Measurements from ENCODE around the gene BUD23.
A peak's percentile ranks its signal among the peaks of the same experiment; 100 is the strongest.

Gene BUD23, protein sequence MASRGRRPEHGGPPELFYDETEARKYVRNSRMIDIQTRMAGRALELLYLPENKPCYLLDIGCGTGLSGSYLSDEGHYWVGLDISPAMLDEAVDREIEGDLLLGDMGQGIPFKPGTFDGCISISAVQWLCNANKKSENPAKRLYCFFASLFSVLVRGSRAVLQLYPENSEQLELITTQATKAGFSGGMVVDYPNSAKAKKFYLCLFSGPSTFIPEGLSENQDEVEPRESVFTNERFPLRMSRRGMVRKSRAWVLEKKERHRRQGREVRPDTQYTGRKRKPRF

DNA sequence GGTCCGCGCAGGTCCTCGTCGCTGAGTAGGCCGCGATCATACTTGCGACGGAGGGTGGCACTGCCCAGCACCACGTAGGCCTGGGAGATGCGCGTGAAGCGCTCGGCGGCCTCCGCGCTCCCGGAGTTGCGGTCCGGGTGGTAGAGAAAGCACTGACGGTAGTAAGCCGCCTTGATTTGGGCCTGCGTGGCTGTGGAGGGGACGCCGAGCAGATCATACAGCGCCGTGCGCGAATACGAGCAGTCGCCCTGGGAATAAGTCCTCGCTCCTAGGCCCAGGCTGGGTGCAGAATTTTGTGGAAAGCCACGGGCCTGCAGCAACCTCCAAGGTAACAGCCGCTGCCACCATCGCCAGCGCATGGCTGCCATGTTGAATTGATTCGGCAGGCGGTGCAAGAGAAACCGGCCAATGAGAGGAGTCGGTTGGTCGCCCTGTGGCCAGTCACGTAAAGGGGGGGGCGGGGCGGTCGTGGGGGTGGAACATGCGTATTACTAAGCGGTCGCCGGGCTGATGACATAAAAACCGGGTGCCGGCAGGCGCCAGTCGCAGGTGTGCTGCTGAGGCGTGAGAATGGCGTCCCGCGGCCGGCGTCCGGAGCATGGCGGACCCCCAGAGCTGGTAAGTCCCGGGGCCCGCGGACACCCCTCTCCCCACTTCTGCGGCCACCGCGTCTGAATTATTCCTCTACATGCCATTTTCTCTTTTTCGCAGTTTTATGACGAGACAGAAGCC lies at the start of gene BUD23, which contains the start of gene DNAJC30:
Gene BUD23 (plus strand): TSS at position 542 of the 732 bp plus-strand sequence. CDS start 29 bp downstream, at position 571.
Gene DNAJC30 (minus strand): TSS at position 398 of the 732 bp plus-strand sequence. CDS start 30 bp downstream, at position 368.
- H3K4me3 ChIP-seq (ENCODE audit: low read depth, low read length): peak within 1 kb of the TSS; percentile 99
- TF ChIP-seq, protein P1, sequence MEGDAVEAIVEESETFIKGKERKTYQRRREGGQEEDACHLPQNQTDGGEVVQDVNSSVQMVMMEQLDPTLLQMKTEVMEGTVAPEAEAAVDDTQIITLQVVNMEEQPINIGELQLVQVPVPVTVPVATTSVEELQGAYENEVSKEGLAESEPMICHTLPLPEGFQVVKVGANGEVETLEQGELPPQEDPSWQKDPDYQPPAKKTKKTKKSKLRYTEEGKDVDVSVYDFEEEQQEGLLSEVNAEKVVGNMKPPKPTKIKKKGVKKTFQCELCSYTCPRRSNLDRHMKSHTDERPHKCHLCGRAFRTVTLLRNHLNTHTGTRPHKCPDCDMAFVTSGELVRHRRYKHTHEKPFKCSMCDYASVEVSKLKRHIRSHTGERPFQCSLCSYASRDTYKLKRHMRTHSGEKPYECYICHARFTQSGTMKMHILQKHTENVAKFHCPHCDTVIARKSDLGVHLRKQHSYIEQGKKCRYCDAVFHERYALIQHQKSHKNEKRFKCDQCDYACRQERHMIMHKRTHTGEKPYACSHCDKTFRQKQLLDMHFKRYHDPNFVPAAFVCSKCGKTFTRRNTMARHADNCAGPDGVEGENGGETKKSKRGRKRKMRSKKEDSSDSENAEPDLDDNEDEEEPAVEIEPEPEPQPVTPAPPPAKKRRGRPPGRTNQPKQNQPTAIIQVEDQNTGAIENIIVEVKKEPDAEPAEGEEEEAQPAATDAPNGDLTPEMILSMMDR (IDR thresholded peaks at IDR 0.05; ENCODE audit: low read depth, low read length): no peak
- peak; percentile 97 for DNase-seq (ENCODE audit: low read depth, low spot score)
- in situ Hi-C loops (cut with HindIII; ENCODE audit: low sequenced_read_pairs): no loop called here

DNA sequence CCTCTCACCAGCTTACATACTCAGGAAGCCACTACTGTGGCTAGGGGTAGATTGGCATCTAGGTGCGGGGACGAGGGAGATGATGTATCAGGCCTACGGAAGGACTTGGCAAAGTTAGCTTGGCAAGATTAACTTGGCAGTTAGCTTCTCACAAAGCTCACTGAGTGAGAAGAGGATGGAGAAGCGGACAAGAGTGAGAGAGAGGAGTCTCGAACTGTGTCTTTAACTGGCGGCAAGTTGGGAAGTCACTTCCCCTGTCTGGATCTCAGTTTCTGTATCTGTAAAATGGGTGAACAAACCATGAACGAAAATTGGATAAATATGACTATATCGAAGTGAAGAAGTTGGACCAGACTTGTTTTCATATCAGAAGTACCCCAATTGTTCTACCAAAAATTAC lies 49.6 kb upstream of the BUD23 start:
- in situ Hi-C loops (cut with HindIII; ENCODE audit: low sequenced_read_pairs): no loop called here
- TF ChIP-seq, protein P1 (IDR thresholded peaks at IDR 0.05; ENCODE audit: low read depth, low read length): no peak
- no peak overlapping the region for H3K4me3 ChIP-seq (ENCODE audit: low read depth, low read length)
- DNase-seq (ENCODE audit: low read depth, low spot score): no peak

DNA sequence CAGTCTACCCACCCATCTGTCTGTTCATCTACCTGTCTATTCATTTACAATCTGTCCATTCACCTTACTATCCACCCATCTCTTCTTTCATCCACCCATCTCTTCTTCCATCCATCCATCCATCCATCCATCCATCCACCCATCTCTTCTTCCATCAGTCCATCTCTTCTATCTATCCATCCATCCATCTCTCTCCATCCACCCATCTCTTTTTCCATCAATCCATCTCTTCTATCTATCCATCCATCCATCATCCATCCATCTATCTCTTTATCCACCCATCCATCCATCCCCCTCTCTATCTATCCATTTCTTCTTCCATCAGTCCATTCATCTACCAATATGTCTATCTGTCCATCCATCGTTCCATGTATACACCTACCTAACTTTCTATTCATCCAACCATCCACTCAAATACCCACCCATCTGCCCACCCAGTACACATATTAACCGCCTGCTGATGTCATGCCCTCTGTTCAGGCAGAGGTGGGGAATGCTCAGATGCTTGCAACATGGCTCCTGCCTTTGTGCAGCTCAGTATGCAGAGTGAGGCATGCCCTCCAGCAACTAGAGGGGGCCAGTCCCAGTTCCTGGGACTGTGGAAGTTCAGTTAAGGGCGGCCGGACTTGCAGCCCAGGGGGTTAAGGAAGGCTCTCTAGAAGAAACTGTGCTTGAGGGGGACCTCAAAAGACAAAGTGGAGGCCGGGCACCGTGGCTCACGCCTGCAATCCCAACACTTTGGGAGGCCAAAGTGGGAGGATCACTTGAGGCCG lies 47.8 kb upstream of the BUD23 start:
- in situ Hi-C loops (cut with HindIII; ENCODE audit: low sequenced_read_pairs): no loop called here
- H3K4me3 ChIP-seq (ENCODE audit: low read depth, low read length): no peak overlapping the region
- TF ChIP-seq, protein P1 (IDR thresholded peaks at IDR 0.05; ENCODE audit: low read depth, low read length): no peak
- DNase-seq (ENCODE audit: low read depth, low spot score): no peak

DNA sequence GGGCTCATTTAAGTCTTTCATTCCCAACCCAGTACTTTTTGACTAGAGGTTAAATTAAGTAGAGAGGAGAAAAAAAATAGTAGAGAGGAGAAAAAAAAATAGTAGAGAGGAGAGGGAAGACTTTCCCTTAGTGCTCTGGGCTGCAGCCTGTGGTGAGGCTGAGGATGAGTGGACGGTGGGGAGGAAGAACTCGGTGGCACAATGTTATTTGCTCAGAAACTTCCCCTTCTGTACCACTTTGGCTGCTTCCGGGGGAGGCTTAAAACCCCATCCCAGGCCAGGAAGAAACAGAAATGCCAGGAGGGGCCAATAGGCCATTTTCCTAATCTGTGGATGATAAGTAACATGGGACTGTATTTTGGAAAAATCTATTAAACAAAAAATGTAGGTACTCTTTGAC lies 44.5 kb upstream of the BUD23 start:
- H3K4me3 ChIP-seq (ENCODE audit: low read depth, low read length): no peak overlapping the region
- DNase-seq (ENCODE audit: low read depth, low spot score): no peak
- TF ChIP-seq, protein P1 (IDR thresholded peaks at IDR 0.05; ENCODE audit: low read depth, low read length): no peak
- in situ Hi-C loops (cut with HindIII; ENCODE audit: low sequenced_read_pairs): no loop called here

DNA sequence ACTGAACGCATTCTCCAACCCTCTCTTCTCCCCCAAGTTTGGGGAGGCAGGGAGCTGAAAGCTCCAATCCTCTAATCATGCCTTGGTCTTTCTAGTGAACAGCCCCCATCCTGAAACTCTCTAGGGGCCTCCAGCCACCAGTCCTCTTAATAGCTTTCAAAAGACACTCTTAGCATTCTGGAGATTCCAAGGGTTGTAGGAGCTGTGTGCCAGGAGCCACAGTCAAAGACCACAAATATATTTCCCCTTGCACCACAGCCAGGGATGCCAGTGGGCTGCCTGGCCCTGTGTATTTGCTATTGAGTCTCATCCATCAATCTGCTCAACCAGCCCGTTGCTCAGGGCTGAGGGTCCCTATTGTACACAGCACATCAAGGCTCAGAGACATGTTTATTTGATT lies 40.6 kb upstream of the BUD23 start:
- H3K4me3 ChIP-seq (ENCODE audit: low read depth, low read length): no peak overlapping the region
- in situ Hi-C loops (cut with HindIII; ENCODE audit: low sequenced_read_pairs): no loop called here
- peak; percentile 12 for DNase-seq (ENCODE audit: low read depth, low spot score)
- TF ChIP-seq, protein P1 (IDR thresholded peaks at IDR 0.05; ENCODE audit: low read depth, low read length): no peak

DNA sequence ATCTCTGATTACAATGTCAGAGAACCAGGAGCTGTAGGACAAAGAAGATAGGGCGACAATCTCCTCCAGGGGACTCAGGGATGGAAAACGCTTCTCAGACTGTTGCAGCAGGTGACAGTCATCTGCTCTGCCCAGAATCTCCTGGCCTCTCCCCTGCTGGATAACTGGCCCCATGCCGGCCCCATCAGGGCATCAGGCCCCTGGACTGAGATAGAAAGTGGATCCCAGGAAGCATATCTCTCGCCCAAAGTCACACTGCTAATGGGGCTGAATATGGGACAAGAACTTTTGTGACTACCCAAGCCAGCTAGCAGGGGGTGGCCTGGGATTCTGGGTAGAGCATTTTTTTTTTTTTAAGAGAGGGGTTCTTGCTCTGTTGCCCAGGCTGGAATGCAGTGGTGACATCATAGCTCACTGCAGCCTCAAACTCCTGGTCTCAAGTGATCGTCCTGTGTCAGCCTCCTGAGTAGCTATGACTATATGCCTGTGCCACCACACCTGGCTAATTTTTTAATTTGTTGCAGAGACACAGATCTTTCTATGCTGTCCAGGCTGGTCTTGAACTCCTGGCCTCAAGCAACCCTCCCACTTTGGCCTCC lies 38.6 kb upstream of the BUD23 start:
- H3K4me3 ChIP-seq (ENCODE audit: low read depth, low read length): no peak overlapping the region
- TF ChIP-seq, protein P1 (IDR thresholded peaks at IDR 0.05; ENCODE audit: low read depth, low read length): no peak
- no peak for DNase-seq (ENCODE audit: low read depth, low spot score)
- in situ Hi-C loops (cut with HindIII; ENCODE audit: low sequenced_read_pairs): no loop called here
